NCI-H2029 treated with DMSO at 0.1 percent for 48 hours (cell line): ENCODE data around the gene VSIG2.
A peak's percentile ranks its signal among the peaks of the same experiment; 100 is the strongest.

Experiments
- DNase-seq: peaks from one replicate; lab custom pipeline; 2025; lab: John Stamatoyannopoulos, UW

Gene VSIG2

GRCh38 chr11:124748481-124749343 is 3.3 kb downstream of the VSIG2 start:
- no peak for DNase-seq

- no peak for DNase-seq
Observed at GRCh38 chr11:124748100-124748418, 4.0 kb downstream of the VSIG2 start.

GRCh38 chr11:124747406-124748099 is 4.5 kb downstream of the VSIG2 start:
- no peak for DNase-seq

- DNase-seq, result peak; percentile 15
Observed at GRCh38 chr11:124746621-124747243, 5.3 kb downstream of the VSIG2 start.

- DNase-seq, result no peak
Observed at GRCh38 chr11:124745835-124746620, 6.0 kb downstream of the VSIG2 start.

- DNase-seq, result no peak
Observed at GRCh38 chr11:124745270-124745834, 6.7 kb downstream of the VSIG2 start.

GRCh38 chr11:124743050-124743449 is 9.0 kb downstream of the VSIG2 start:
- DNase-seq, result no peak

- DNase-seq, result no peak
Observed at GRCh38 chr11:124742555-124742954, 9.5 kb downstream of the VSIG2 start.

GRCh38 chr11:124740277-124740882 is 11.7 kb downstream of the VSIG2 start:
- DNase-seq, result no peak

- peak; percentile 53 for DNase-seq
Observed at GRCh38 chr11:124739479-124740276, 12.4 kb downstream of the VSIG2 start, which contains the start of gene NRGN. NRGN (plus strand) TSS chr11:124739942; CDS start chr11:124740085, 143 bp downstream.

- no peak for DNase-seq
Observed at GRCh38 chr11:124738713-124739478, 13.2 kb downstream of the VSIG2 start.

GRCh38 chr11:124737638-124738305 is 14.3 kb downstream of the VSIG2 start:
- DNase-seq, result no peak

GRCh38 chr11:124736736-124737135 is 15.3 kb downstream of the VSIG2 start:
- DNase-seq, result no peak

GRCh38 chr11:124732230-124732629 is 19.8 kb downstream of the VSIG2 start:
- DNase-seq, result no peak

GRCh38 chr11:124729571-124729970 is 22.5 kb downstream of the VSIG2 start:
- no peak for DNase-seq

GRCh38 chr11:124728134-124728533 is 23.9 kb downstream of the VSIG2 start:
- DNase-seq, result no peak

- DNase-seq, result no peak
Observed at GRCh38 chr11:124727474-124727873, 24.6 kb downstream of the VSIG2 start.

GRCh38 chr11:124725719-124726105 is 26.3 kb downstream of the VSIG2 start:
- DNase-seq, result no peak
